GM18508 (cell line): ENCODE results near the gene CELA2B.
"Not testable (repeated sequence)": the region's sequence is repeated elsewhere in the genome, so short reads cannot be mapped to it uniquely, and the experiment has no call there.

Experiments
- ATAC-seq: cut with Tn5 transposase; IDR thresholded peaks from one replicate; pipeline ENCODE4 v1.9.1; 2021; ENCODE audit warnings: moderate number of reproducible peaks; ENCODE audit not compliant: insufficient read depth, unreplicated experiment

The CELA2B gene

GRCh38 chr1:15492596-15492995 is 16.7 kb downstream of the CELA2B start:
- ATAC-seq: no peak

GRCh38 chr1:15493869-15494390 is 18.0 kb downstream of the CELA2B start:
- no peak for ATAC-seq

- ATAC-seq: no peak
Measured at GRCh38 chr1:15500184-15501178, 24.6 kb downstream of the CELA2B start.

- ATAC-seq: no peak
Measured at GRCh38 chr1:15501208-15502032, 25.5 kb downstream of the CELA2B start.

GRCh38 chr1:15504436-15504835 is 28.5 kb downstream of the CELA2B start:
- no peak for ATAC-seq

GRCh38 chr1:15506831-15507230 is 30.9 kb downstream of the CELA2B start:
- ATAC-seq: no peak

GRCh38 chr1:15507278-15507677 is 31.4 kb downstream of the CELA2B start:
- ATAC-seq: no peak

GRCh38 chr1:15508700-15509487 is 33.0 kb downstream of the CELA2B start:
- no peak for ATAC-seq

GRCh38 chr1:15509586-15509985 is 33.7 kb downstream of the CELA2B start:
- ATAC-seq: no peak

GRCh38 chr1:15510611-15511405 is 34.9 kb downstream of the CELA2B start:
- ATAC-seq: no peak

- ATAC-seq: no peak
Measured at GRCh38 chr1:15513192-15513591, 37.3 kb downstream of the CELA2B start.

GRCh38 chr1:15513919-15514318 is 38.0 kb downstream of the CELA2B start:
- no peak for ATAC-seq

- ATAC-seq: not testable (repeated sequence)
Measured at GRCh38 chr1:15514557-15514956, 38.7 kb downstream of the CELA2B start.

GRCh38 chr1:15515022-15515663 is 39.2 kb downstream of the CELA2B start:
- ATAC-seq: no peak

GRCh38 chr1:15519625-15520024 is 43.7 kb downstream of the CELA2B start:
- no peak for ATAC-seq

GRCh38 chr1:15521206-15521906 is 45.5 kb downstream of the CELA2B start:
- not testable (repeated sequence) for ATAC-seq

- no peak for ATAC-seq
Measured at GRCh38 chr1:15522551-15522950, 46.6 kb downstream of the CELA2B start.
